CD8-positive, alpha-beta memory T cell (primary cell): Measurements from ENCODE around the gene NACA2. TPM values are rescaled to one million over a fixed set of nuclear protein-coding genes. Genes with fewer than 3 reads are reported as not detected.

Source experiments
- CTCF ChIA-PET: fragments of 350-600 bp; sonication (Branson Sonifier 250); formaldehyde crosslinking; loops from one replicate; lab custom pipeline; 2021; ENCODE audit warnings: antibody characterized with exemption; lab: Charles Lee
- POLR2A ChIA-PET: fragments of 350-600 bp; sonication (Branson Sonifier 250); formaldehyde crosslinking; loops from one replicate; lab custom pipeline; 2021; ENCODE audit warnings: antibody characterized with exemption; lab: Charles Lee
- DNase-seq, 5 donors: peaks; one replicate each; pipeline versions ENCODE4 v3.0.0 to v3.0.0-alpha.2; 2020 to 2022; ENCODE audit warnings: mixed read lengths in 1 of 5
- H3K27ac ChIP-seq: one replicate; pipeline ENCODE4 v1.7.0; 2013; ENCODE audit warnings: low read depth, mild to moderate bottlenecking, low read length, moderate library complexity
- H3K27me3 ChIP-seq: 2 replicates; pipeline ENCODE4 v1.7.0; 2013; ENCODE audit warnings: low read length, mild to moderate bottlenecking; ENCODE audit not compliant: insufficient read depth, poor library complexity, severe bottlenecking
- H3K36me3 ChIP-seq: 2 replicates; pipeline ENCODE4 v1.7.0; 2013; ENCODE audit warnings: mild to moderate bottlenecking, low read length, moderate library complexity; ENCODE audit not compliant: insufficient read depth
- H3K4me1 ChIP-seq: 2 replicates; pipeline ENCODE4 v1.7.0; 2013; ENCODE audit warnings: mild to moderate bottlenecking, low read length, moderate library complexity; ENCODE audit not compliant: insufficient read depth
- H3K4me3 ChIP-seq: 2 replicates; pipeline ENCODE4 v1.7.0; 2013; ENCODE audit warnings: mild to moderate bottlenecking, low read length
- H3K9me3 ChIP-seq: 2 replicates; pipeline ENCODE4 v1.7.0; 2013; ENCODE audit warnings: mild to moderate bottlenecking, low read length
- H3K27ac Mint-ChIP-seq, 8 donors: one replicate each; pipeline ENCODE4 v1.8.0; 2020 to 2021; ENCODE audit warnings: mixed read lengths in 8 of 8, mild to moderate bottlenecking in 6 of 8, inconsistent platforms in 3 of 8, moderate library complexity in 3 of 8
- H3K27me3 Mint-ChIP-seq, 2 donors: one replicate each; pipeline ENCODE4 v1.8.0; 2020 to 2021; ENCODE audit warnings: mixed read lengths in 2 of 2, mild to moderate bottlenecking in 1 of 2, moderate library complexity in 1 of 2
- H3K36me3 Mint-ChIP-seq, 3 donors: one replicate each; pipeline ENCODE4 v1.8.0; 2020 to 2021; ENCODE audit warnings: mixed read lengths in 3 of 3, inconsistent platforms in 1 of 3, mild to moderate bottlenecking in 1 of 3
- H3K4me1 Mint-ChIP-seq, 3 donors: one replicate each; pipeline ENCODE4 v1.8.0; 2020 to 2021; ENCODE audit warnings: mixed read lengths in 3 of 3, inconsistent platforms in 1 of 3, mild to moderate bottlenecking in 1 of 3
- H3K4me3 Mint-ChIP-seq, 7 donors: one replicate each; pipeline ENCODE4 v1.8.0; 2020 to 2021; ENCODE audit warnings: mixed read lengths in 7 of 7, mild to moderate bottlenecking in 6 of 7, moderate library complexity in 4 of 7, inconsistent platforms in 2 of 7
- H3K9me3 Mint-ChIP-seq, 5 donors: one replicate each; pipeline ENCODE4 v1.8.0; 2020 to 2022; ENCODE audit warnings: mixed read lengths in 5 of 5, mild to moderate bottlenecking in 3 of 5, moderate library complexity in 2 of 5, inconsistent platforms in 1 of 5
- polyA plus RNA-seq: library from polyadenylated mRNA; unstranded; fragments of 300-500 nt; fragmentation: Illumina TruSeq; gene quantifications from one replicate; pipeline ENCODE4 v1.2.3, GENCODE V29; 2021
- total RNA-seq, 2 experiments: library from RNA; stranded (reverse); gene quantifications; one replicate each; pipeline ENCODE4 v1.2.3, GENCODE V29; 2021

Gene NACA2
- total and polyA plus RNA-seq, 3 experiments from 2014 or later, result not detected

GRCh38 chr17:61582593-61582992, 8.4 kb downstream of the NACA2 start:
- Histone ChIP-seq H3K4me1 (no peaks in the 10 kb centered on the region), H3K9me3 (no peaks in the 10 kb centered on the region), H3K4me3 (no peak overlapping the region), H3K36me3 (no peaks in the 10 kb centered on the region), H3K27ac (no peak overlapping the region), H3K27me3 (no peaks in the 10 kb centered on the region)
- Mint-ChIP-seq H3K27ac (no peak overlapping the region), H3K27me3 (peaks cover 5 to 21% of the 10 kb centered on the region in 2 donors), H3K9me3 (no peaks in the 10 kb centered on the region), H3K4me3 (no peak overlapping the region), H3K36me3 (no peaks in the 10 kb centered on the region), H3K4me1 (no peaks in the 10 kb centered on the region)
- ChIA-PET POLR2A (no interaction called here), CTCF (interaction anchor here (1.1 kb wide), 1 partner anchor 8 kb away, joined by 3 read pairs; no protein-coding TSS in a partner anchor)
- no peak for DNase-seq

- Histone ChIP-seq H3K27ac (no peak overlapping the region), H3K27me3 (no peaks in the 10 kb centered on the region), H3K4me3 (no peak overlapping the region), H3K4me1 (no peaks in the 10 kb centered on the region), H3K9me3 (no peaks in the 10 kb centered on the region), H3K36me3 (no peaks in the 10 kb centered on the region)
- no peak for DNase-seq
- Mint-ChIP-seq H3K4me3 (no peak overlapping the region), H3K27ac (no peak overlapping the region), H3K36me3 (no peaks in the 10 kb centered on the region), H3K9me3 (no peaks in the 10 kb centered on the region), H3K27me3 (peaks cover 5 to 20% of the 10 kb centered on the region in 2 donors), H3K4me1 (no peaks in the 10 kb centered on the region)
- CTCF ChIA-PET, result no interaction called here
- POLR2A ChIA-PET, result no interaction called here
These were observed 9.2 kb downstream of the NACA2 start for GRCh38 chr17:61581611-61582349.

GRCh38 chr17:61580502-61580901, 10.5 kb downstream of the NACA2 start:
- no peak overlapping the region for H3K27ac Mint-ChIP-seq
- Histone ChIP-seq H3K36me3 (no peaks in the 10 kb centered on the region), H3K9me3 (no peaks in the 10 kb centered on the region), H3K27ac (no peak overlapping the region), H3K4me3 (no peak overlapping the region), H3K27me3 (no peaks in the 10 kb centered on the region), H3K4me1 (no peaks in the 10 kb centered on the region)
- DNase-seq, result no peak
- no peak overlapping the region for H3K4me3 Mint-ChIP-seq
- no peaks in the 10 kb centered on the region for H3K9me3 Mint-ChIP-seq
- no peaks in the 10 kb centered on the region for H3K36me3 Mint-ChIP-seq
- POLR2A ChIA-PET, result no interaction called here
- H3K4me1 Mint-ChIP-seq, result no peaks in the 10 kb centered on the region
- CTCF ChIA-PET, result no interaction called here
- peaks cover 5 to 23% of the 10 kb centered on the region in 2 donors for H3K27me3 Mint-ChIP-seq

GRCh38 chr17:61579961-61580360, 11.1 kb downstream of the NACA2 start:
- ChIA-PET POLR2A (no interaction called here), CTCF (no interaction called here)
- no peaks in the 10 kb centered on the region for H3K9me3 ChIP-seq
- no peaks in the 10 kb centered on the region for H3K4me1 ChIP-seq
- Mint-ChIP-seq H3K4me1 (no peaks in the 10 kb centered on the region), H3K4me3 (no peak overlapping the region), H3K9me3 (no peaks in the 10 kb centered on the region), H3K36me3 (no peaks in the 10 kb centered on the region), H3K27ac (no peak overlapping the region), H3K27me3 (peaks cover 5 to 23% of the 10 kb centered on the region in 2 donors)
- no peaks in the 10 kb centered on the region for H3K36me3 ChIP-seq
- no peak overlapping the region for H3K4me3 ChIP-seq
- no peaks in the 10 kb centered on the region for H3K27me3 ChIP-seq
- no peak for DNase-seq
- H3K27ac ChIP-seq, result no peak overlapping the region

- peaks cover 5 to 23% of the 10 kb centered on the region in 2 donors for H3K27me3 Mint-ChIP-seq
- Histone ChIP-seq H3K4me3 (no peak overlapping the region), H3K36me3 (no peaks in the 10 kb centered on the region), H3K4me1 (no peaks in the 10 kb centered on the region), H3K27me3 (no peaks in the 10 kb centered on the region), H3K27ac (no peak overlapping the region), H3K9me3 (no peaks in the 10 kb centered on the region)
- DNase-seq, result no peak
- no peaks in the 10 kb centered on the region for H3K9me3 Mint-ChIP-seq
- CTCF ChIA-PET, result no interaction called here
- POLR2A ChIA-PET, result no interaction called here
- H3K27ac Mint-ChIP-seq, result no peak overlapping the region
- no peaks in the 10 kb centered on the region for H3K36me3 Mint-ChIP-seq
- H3K4me1 Mint-ChIP-seq, result no peaks in the 10 kb centered on the region
- H3K4me3 Mint-ChIP-seq, result no peak overlapping the region
These were observed 11.7 kb downstream of the NACA2 start for GRCh38 chr17:61579347-61579746.

- H3K27me3 ChIP-seq, result no peaks in the 10 kb centered on the region
- Mint-ChIP-seq H3K27ac (no peak overlapping the region), H3K27me3 (peaks cover 5 to 25% of the 10 kb centered on the region in 2 donors), H3K36me3 (no peaks in the 10 kb centered on the region), H3K4me1 (no peaks in the 10 kb centered on the region), H3K9me3 (no peaks in the 10 kb centered on the region), H3K4me3 (no peak overlapping the region)
- ChIA-PET CTCF (no interaction called here), POLR2A (no interaction called here)
- no peak overlapping the region for H3K27ac ChIP-seq
- no peaks in the 10 kb centered on the region for H3K4me1 ChIP-seq
- H3K9me3 ChIP-seq, result no peaks in the 10 kb centered on the region
- DNase-seq, result no peak
- H3K36me3 ChIP-seq, result no peaks in the 10 kb centered on the region
- H3K4me3 ChIP-seq, result no peak overlapping the region
These were observed 12.4 kb downstream of the NACA2 start for GRCh38 chr17:61578645-61579044.

- no peaks in the 10 kb centered on the region for H3K36me3 Mint-ChIP-seq
- Histone ChIP-seq H3K36me3 (no peaks in the 10 kb centered on the region), H3K9me3 (no peaks in the 10 kb centered on the region), H3K27ac (no peak overlapping the region), H3K27me3 (no peaks in the 10 kb centered on the region), H3K4me1 (no peaks in the 10 kb centered on the region), H3K4me3 (no peak overlapping the region)
- H3K27me3 Mint-ChIP-seq, result peaks cover 8 to 26% of the 10 kb centered on the region in 2 donors
- no peak for DNase-seq
- no peaks in the 10 kb centered on the region for H3K9me3 Mint-ChIP-seq
- no peaks in the 10 kb centered on the region for H3K4me1 Mint-ChIP-seq
- POLR2A ChIA-PET, result interaction anchor here (0.6 kb wide), 1 partner anchor 1612 kb away, joined by 3 read pairs; no protein-coding TSS in a partner anchor
- CTCF ChIA-PET, result no interaction called here
- no peak overlapping the region for H3K27ac Mint-ChIP-seq
- no peak overlapping the region for H3K4me3 Mint-ChIP-seq
These were observed 15.0 kb downstream of the NACA2 start for GRCh38 chr17:61575983-61576382.

- Histone ChIP-seq H3K27ac (no peak overlapping the region), H3K36me3 (no peaks in the 10 kb centered on the region), H3K4me3 (no peak overlapping the region), H3K27me3 (no peaks in the 10 kb centered on the region), H3K9me3 (no peaks in the 10 kb centered on the region), H3K4me1 (no peaks in the 10 kb centered on the region)
- Mint-ChIP-seq H3K27ac (no peak overlapping the region), H3K27me3 (peaks cover 8 to 24% of the 10 kb centered on the region in 2 donors), H3K9me3 (peaks cover 0 to 4% (median 0%) of the 10 kb centered on the region in 5 donors), H3K4me3 (no peak overlapping the region), H3K36me3 (no peaks in the 10 kb centered on the region), H3K4me1 (no peaks in the 10 kb centered on the region)
- CTCF ChIA-PET, result no interaction called here
- POLR2A ChIA-PET, result no interaction called here
- DNase-seq, result no peak
These were observed 15.6 kb downstream of the NACA2 start for GRCh38 chr17:61575352-61575975.
